ENCODE measurements around the gene CREBBP.
"Not testable (repeated sequence)": the region's sequence is repeated elsewhere in the genome, so short reads cannot be mapped to it uniquely, and the experiment has no call there.

Gene CREBBP

DNA sequence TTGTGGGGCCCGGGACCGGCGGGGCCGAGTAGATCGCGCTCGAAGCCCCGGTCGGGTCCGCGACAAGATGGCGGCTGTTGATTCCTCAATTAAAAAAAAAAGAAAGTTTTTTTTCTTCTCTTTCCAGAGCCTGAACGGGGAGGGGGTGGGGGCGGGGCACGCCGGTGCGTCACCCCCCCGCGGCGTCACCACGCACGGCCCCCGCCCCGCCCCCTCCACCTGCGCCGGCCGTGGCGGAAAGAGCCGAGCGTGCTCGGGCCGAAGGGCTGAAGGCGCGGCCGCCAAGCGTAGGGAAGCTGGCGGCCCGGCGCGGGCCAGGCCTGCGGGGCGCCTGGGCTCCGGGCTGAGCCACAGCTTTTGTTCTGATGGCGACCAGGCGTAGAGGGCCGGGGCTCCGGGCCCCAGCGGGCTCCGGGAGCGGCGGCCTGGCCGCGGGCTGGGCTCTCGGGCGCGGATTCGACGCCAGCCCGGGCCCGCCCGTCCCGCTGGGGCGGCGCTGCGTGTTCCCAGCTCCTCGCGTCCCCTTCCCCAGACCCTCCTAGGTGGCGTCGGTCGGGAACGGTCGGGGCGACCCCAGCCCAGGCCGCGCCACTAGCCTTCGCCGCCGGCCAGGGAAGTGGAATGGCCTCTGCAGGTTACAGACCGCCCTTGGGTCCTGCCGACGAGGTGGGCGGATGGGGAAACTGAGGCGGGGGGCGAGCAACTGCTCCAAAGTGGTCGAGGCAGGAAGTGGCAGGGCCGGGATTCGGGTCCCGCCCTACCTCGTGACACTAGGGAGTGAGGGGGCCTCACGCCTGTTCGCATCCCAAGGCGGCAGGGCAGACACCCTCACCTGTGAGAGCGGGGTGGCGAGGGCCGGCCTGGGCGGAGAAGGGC is at the start of gene CREBBP:
Gene CREBBP, minus strand, starts transcription at position 91 of the 876 bp plus-strand sequence. CDS start 797 bp downstream, outside the sequence.
- peak; percentile 96 for DNase-seq (ENCODE audit: low spot score)

DNA sequence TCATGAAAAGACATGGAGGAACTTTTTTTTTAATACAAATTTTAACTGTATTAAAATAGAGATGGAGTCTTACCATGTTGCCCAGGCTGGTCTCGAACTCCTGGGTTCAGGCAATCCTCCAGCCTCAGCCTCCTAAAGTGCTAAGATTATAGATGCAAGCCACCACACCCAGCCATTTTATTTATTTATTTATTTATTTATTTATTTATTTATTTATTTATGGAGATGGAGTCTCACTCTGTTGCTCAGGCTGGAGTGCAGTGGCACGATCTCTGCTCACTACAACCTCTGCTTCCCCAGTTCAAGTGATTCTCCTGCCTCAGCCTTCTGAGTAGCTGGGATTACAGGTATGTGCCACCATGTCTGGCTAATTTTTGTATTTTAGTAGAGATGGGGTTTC is 46.6 kb upstream of the CREBBP start:
- DNase-seq (ENCODE audit: low spot score) = not testable (repeated sequence)

- DNase-seq (ENCODE audit: low spot score) = no peak
These were observed 44.2 kb upstream of the CREBBP start for GRCh38 chr16:3924763-3925162.

DNA sequence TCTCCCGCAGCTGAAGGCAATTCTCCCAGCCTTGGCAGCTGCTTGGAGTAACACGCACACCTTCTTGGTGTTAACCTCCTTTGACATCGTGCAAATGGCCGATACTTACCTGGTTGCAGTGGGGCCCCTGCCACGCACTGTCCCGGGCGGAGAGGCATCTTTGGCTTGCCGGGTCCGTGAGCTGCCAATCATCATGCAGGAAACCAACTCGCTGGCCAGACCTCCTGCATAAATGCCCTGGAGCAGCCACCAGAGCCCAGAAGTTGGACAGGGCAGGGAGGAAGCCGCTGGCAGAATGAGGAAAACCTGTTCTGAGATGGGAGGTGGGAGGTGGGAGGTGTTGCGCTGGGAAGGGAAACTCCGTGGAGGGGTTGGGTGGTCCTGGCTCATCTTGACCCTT is 41.7 kb upstream of the CREBBP start:
- DNase-seq (ENCODE audit: low spot score) = no peak

DNA sequence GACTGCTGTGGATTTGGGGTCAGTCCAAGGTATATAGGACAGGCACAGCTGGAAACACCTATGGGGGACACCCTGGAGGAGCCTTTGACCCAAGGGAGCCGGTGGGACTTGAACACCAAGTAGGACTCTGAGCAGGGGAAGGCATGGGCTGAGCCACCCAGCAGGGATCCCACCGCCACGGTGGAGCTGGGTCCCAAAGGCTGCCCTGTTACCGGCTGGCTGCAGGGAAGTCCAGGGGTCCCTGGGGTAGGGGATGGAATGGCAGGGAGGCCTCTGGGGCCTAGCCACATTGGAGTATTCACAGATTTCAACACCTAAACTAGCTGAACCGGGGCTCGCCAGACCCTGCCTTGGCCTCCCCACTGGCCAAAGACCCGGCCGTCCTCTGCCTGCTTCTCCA is 39.7 kb upstream of the CREBBP start:
- DNase-seq (ENCODE audit: low spot score) = no peak

DNA sequence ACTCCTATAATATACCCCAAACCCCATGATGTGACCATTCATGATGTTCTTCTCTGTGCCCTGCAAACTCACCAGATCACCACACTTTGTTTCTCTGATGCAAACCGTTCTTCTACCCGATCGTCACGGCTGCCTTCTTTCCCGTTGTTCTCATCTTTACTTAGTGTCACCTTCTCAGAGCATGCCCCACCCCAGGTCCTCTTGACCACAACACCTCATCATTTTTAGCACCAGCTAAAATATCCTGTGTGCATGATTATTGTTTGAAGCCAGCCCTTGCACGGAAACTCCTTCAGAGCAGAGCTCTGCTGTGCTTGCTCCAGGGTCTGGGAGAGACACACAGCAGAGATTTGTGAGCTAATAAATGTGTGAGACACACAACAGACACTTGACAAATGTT is 38.9 kb upstream of the CREBBP start:
- DNase-seq (ENCODE audit: low spot score) = no peak

- no peak for DNase-seq (ENCODE audit: low spot score)
These were observed 35.1 kb upstream of the CREBBP start for GRCh38 chr16:3915426-3916260.

DNA sequence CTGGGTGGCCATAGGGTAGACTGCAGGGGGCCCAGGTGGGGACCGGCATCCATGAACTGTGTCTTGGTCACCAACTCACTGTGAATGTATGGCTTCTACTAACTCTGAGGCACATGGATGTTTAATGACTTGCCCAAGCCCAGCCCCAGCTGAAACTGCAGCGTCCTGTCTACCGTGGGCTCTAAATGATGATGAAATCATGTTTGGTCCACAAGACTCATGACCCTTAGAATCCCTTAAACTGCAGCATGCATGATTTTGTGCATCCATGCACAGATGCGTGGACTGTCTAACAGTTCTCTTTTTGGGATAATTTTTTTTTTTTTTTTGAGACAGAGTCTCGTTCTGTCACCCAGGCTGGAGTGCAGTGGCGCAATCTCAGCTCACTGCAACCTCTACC is 32.4 kb upstream of the CREBBP start:
- DNase-seq (ENCODE audit: low spot score) = no peak

DNA sequence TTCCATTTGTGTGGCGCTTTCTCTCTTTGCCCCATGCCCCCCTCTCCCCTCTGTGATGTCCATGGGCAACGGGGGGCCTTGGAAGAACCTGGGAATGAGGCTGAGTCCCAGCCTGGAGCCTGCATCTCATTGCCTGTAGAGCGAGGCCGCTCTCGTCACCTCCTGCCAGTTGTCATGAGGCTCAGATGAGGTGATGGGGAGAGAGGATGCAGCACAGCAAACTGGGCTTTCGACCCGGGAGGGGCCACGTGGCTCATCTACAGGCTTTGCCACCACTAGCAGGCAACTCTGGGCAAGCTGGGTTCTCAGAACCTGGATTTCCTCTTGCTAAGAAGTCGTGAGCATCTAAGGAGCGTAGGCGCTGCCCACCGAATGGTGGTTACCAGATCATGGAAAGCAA is 31.9 kb upstream of the CREBBP start:
- DNase-seq (ENCODE audit: low spot score) = no peak

- not testable (repeated sequence) for DNase-seq (ENCODE audit: low spot score)
These were observed 31.2 kb upstream of the CREBBP start for GRCh38 chr16:3911741-3912140.

- no peak for DNase-seq (ENCODE audit: low spot score)
These were observed 29.5 kb upstream of the CREBBP start for GRCh38 chr16:3909791-3910583.

DNA sequence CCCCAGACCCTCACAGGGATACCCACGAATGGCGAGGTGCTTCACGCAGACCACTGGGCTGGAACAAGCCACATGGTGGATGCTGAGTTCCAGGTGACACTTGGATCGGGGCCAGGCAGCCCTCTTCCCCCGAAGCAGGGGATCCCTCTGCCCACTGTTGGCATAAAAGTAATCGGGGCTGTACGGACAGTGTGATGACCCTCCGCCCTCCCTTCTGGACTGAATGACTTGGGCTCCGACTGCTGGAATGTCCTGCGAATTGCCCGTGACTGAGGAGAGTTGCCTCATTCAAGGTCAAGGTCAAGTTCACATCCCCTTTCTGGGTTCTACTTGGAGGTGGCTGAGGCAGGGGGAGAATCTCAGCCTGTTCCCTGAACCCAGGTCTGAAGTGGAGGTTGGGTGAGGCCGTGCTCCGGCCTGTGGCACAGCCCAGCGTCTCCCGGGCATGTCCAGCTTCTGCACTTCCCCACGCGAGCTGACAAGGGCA is 28.5 kb upstream of the CREBBP start:
- no peak for DNase-seq (ENCODE audit: low spot score)

GRCh38 chr16:3907586-3907985 is 27.1 kb upstream of the CREBBP start:
- DNase-seq (ENCODE audit: low spot score) = no peak

DNA sequence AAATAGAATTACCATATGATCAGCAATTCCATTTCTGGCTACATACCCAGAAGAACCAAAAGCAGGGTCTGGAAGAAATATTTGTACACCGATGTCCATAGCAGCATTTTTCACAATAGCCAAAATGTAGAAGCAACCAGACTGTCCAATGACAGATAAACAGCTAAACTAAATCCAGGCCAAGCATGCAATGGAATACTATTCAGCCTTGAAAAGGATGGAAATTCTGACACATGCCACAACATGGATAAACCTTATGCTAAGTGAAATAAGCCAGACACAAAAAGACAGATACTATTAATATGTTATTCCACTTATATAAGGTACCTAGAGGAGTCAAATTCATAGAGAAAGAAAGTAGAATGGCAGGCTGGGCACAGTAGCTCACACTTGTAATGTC is 25.9 kb upstream of the CREBBP start:
- DNase-seq (ENCODE audit: low spot score) = no peak

- no peak for DNase-seq (ENCODE audit: low spot score)
These were observed 24.4 kb upstream of the CREBBP start for GRCh38 chr16:3904875-3905274.

GRCh38 chr16:3890091-3890490 is 9.6 kb upstream of the CREBBP start:
- DNase-seq (ENCODE audit: low spot score) = no peak

DNA sequence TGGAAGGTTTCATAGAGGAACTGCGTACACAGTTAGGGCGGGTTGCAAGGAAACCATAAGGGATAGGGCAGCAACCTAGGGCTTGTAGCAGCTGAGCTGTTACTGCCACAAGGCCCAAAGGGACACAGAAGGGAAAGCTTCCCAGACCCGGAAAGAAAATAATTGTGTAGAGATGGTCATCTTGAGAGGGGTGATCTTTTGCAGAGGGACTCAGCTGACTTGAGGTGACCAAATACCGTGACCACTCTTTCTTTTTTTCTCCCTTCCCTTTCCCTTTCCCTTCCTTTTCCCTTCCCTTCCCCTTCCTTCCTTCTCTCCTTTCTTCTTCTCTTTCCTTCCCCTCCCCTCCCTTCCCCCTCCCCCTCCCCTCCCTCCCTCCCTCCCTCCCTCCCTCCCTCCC is 8.5 kb upstream of the CREBBP start:
- DNase-seq (ENCODE audit: low spot score) = no peak

DNA sequence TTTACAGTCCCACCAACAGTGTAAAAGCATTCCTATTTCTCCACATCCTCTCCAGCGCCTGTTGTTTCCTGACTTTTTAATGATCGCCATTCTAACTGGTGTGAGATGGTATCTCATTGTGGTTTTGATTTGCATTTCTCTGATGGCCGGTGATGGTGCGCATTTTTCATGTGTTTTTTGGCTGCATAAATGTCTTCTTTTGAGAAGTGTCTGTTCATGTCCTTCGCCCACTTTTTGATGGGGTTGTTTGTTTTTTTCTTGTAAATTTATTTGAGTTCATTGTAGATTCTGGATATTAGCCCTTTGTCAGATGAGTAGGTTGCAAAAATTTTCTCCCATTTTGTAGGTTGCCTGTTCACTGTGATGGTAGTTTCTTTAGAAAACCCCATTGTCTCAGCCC is 5.5 kb upstream of the CREBBP start:
- DNase-seq (ENCODE audit: low spot score) = not testable (repeated sequence)

- no peak for DNase-seq (ENCODE audit: low spot score)
These were observed 3.9 kb upstream of the CREBBP start for GRCh38 chr16:3884398-3884797.

- DNase-seq (ENCODE audit: low spot score) = no peak
These were observed 2.0 kb upstream of the CREBBP start for GRCh38 chr16:3882531-3882930.

DNA sequence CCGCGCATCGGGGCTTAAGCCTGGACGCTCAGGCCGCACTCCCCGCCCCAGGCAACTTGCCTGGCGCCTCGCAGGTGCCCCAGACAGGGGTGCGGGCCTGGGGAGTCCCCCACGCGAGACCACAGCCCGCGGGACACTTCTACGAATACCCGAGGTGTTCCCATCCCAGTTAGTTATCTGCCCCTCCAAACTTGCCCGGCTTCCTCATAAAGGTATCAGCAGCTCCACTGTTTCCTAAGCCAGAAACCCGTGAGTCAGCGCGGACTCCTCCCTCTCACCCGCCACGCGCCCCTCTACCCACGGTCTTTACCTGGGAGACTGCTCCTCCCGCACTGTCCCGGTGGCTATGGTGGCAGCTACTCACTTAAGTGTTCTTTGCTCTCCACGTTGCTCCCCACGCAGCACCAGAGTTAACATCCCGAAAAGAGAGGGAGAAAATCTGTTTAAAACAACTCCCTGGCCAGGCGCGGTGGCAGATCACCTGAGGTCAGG is 1.0 kb upstream of the CREBBP start:
- DNase-seq (ENCODE audit: low spot score) = no peak
